HEK293 (cell line): Measurements from ENCODE around the gene TIMM17B.

Experiments used
- FEZF1 ChIP-seq: fragments of 450-650 bp; formaldehyde crosslinking; IDR thresholded peaks from 2 replicates; pipeline ENCODE4 v1.5.1; 2016; ENCODE audit warnings: missing biosample characterization, missing genetic modification characterization
- KLF9 ChIP-seq: fragments of 450-650 bp; formaldehyde crosslinking; IDR thresholded peaks from 2 replicates; pipeline ENCODE4 v1.5.1; 2016; ENCODE audit warnings: missing biosample characterization, missing genetic modification characterization, low read depth
- ZBTB8A ChIP-seq: fragments of 450-650 bp; formaldehyde crosslinking; IDR thresholded peaks from 2 replicates; pipeline ENCODE4 v1.5.1; 2016; ENCODE audit warnings: missing biosample characterization, missing genetic modification characterization
- ZFP3 ChIP-seq: fragments of 450-650 bp; formaldehyde crosslinking; IDR thresholded peaks from 2 replicates; pipeline ENCODE4 v1.5.1; 2016; ENCODE audit warnings: low read depth, missing biosample characterization, missing genetic modification characterization
- ZNF146 ChIP-seq: fragments of 450-650 bp; formaldehyde crosslinking; IDR thresholded peaks from 2 replicates; pipeline ENCODE4 v1.5.1; 2016; ENCODE audit warnings: missing biosample characterization, missing genetic modification characterization
- ZNF2 ChIP-seq: fragments of 450-650 bp; formaldehyde crosslinking; IDR thresholded peaks from 2 replicates; pipeline ENCODE4 v1.5.1; 2016; ENCODE audit warnings: missing biosample characterization, missing genetic modification characterization
- ZNF341 ChIP-seq: fragments of 450-650 bp; formaldehyde crosslinking; IDR thresholded peaks from 2 replicates; pipeline ENCODE4; 2016; ENCODE audit warnings: low read depth, missing biosample characterization, missing genetic modification characterization
- ZNF416 ChIP-seq: fragments of 450-650 bp; formaldehyde crosslinking; IDR thresholded peaks from 2 replicates; pipeline ENCODE4 v1.5.1; 2016; ENCODE audit warnings: missing biosample characterization, missing genetic modification characterization
- ZNF544 ChIP-seq: fragments of 450-650 bp; formaldehyde crosslinking; IDR thresholded peaks from 2 replicates; pipeline ENCODE4 v1.5.0; 2017; ENCODE audit warnings: missing biosample characterization, missing genetic modification characterization
- ZNF548 ChIP-seq: fragments of 450-650 bp; formaldehyde crosslinking; IDR thresholded peaks from 2 replicates; pipeline ENCODE4 v1.5.1; 2016; ENCODE audit warnings: missing biosample characterization, missing genetic modification characterization
- ZNF549 ChIP-seq: fragments of 450-650 bp; IDR thresholded peaks from 2 replicates; pipeline ENCODE4 v1.5.1; 2018; ENCODE audit warnings: missing biosample characterization, missing genetic modification characterization, mild to moderate bottlenecking, inconsistent platforms, moderate library complexity
- ZNF585B ChIP-seq: fragments of 450-650 bp; formaldehyde crosslinking; IDR thresholded peaks from 2 replicates; pipeline ENCODE4 v1.5.1; 2016; ENCODE audit warnings: missing biosample characterization, missing genetic modification characterization
- ZNF600 ChIP-seq: fragments of 450-650 bp; formaldehyde crosslinking; IDR thresholded peaks from 2 replicates; pipeline ENCODE4 v1.5.1; 2016; ENCODE audit warnings: missing biosample characterization, missing genetic modification characterization
- ZNF654 ChIP-seq: fragments of 450-650 bp; formaldehyde crosslinking; IDR thresholded peaks from 2 replicates; pipeline ENCODE4 v1.5.1; 2016; ENCODE audit warnings: low read depth, missing biosample characterization, missing genetic modification characterization
- ZNF660 ChIP-seq: fragments of 450-650 bp; IDR thresholded peaks from 2 replicates; pipeline ENCODE4 v1.5.1; 2018; ENCODE audit warnings: missing biosample characterization, mild to moderate bottlenecking, missing genetic modification characterization
- ZNF701 ChIP-seq: fragments of 450-650 bp; formaldehyde crosslinking; IDR thresholded peaks from 2 replicates; pipeline ENCODE4 v1.5.1; 2016; ENCODE audit warnings: missing biosample characterization, missing genetic modification characterization
- ZNF776 ChIP-seq: fragments of 450-650 bp; formaldehyde crosslinking; IDR thresholded peaks from 2 replicates; pipeline ENCODE4 v1.5.0; 2017; ENCODE audit warnings: missing biosample characterization, missing genetic modification characterization, borderline replicate concordance
- ZNF791 ChIP-seq: fragments of 450-650 bp; formaldehyde crosslinking; IDR thresholded peaks from 2 replicates; pipeline ENCODE4 v1.5.1; 2016; ENCODE audit warnings: missing biosample characterization, missing genetic modification characterization
- TF ChIP-seq, protein P1 (sequence below): fragments of 450-650 bp; formaldehyde crosslinking; IDR thresholded peaks from 2 replicates; pipeline ENCODE4 v1.5.1; 2016; ENCODE audit warnings: missing biosample characterization, missing genetic modification characterization
- TF ChIP-seq, protein P2 (sequence below): fragments of 450-650 bp; formaldehyde crosslinking; IDR thresholded peaks from 2 replicates; pipeline ENCODE4; 2016; ENCODE audit warnings: missing biosample characterization, missing genetic modification characterization
- TF ChIP-seq, protein P3 (sequence below): fragments of 450-650 bp; formaldehyde crosslinking; conservative IDR thresholded peaks from 2 replicates; pipeline ENCODE4 v1.5.1; 2016; ENCODE audit warnings: low read depth, missing biosample characterization, missing genetic modification characterization
- TF ChIP-seq, protein P4 (sequence below): fragments of 450-650 bp; formaldehyde crosslinking; IDR thresholded peaks from 2 replicates; pipeline ENCODE4 v1.5.1; 2016; ENCODE audit warnings: missing biosample characterization, missing genetic modification characterization
- TF ChIP-seq, protein P5 (sequence below): fragments of 450-650 bp; formaldehyde crosslinking; IDR thresholded peaks from 2 replicates; pipeline ENCODE4 v1.5.1; 2017; ENCODE audit warnings: missing biosample characterization, missing genetic modification characterization
- TF ChIP-seq, protein P6 (sequence below): IDR thresholded peaks from 2 replicates; pipeline ENCODE4 v1.6.1; 2011; ENCODE audit warnings: mild to moderate bottlenecking, low read depth, low read length, borderline replicate concordance
- TF ChIP-seq, protein P7 (sequence below): fragments of 450-650 bp; formaldehyde crosslinking; IDR thresholded peaks from 2 replicates; pipeline ENCODE4 v1.5.1; 2016; ENCODE audit warnings: missing biosample characterization, missing genetic modification characterization
- TF ChIP-seq, protein P8 (sequence below): fragments of 450-650 bp; formaldehyde crosslinking; IDR thresholded peaks from 2 replicates; pipeline ENCODE4 v1.5.1; 2016; ENCODE audit warnings: missing biosample characterization, missing genetic modification characterization, low read depth

TIMM17B gene

DNA sequence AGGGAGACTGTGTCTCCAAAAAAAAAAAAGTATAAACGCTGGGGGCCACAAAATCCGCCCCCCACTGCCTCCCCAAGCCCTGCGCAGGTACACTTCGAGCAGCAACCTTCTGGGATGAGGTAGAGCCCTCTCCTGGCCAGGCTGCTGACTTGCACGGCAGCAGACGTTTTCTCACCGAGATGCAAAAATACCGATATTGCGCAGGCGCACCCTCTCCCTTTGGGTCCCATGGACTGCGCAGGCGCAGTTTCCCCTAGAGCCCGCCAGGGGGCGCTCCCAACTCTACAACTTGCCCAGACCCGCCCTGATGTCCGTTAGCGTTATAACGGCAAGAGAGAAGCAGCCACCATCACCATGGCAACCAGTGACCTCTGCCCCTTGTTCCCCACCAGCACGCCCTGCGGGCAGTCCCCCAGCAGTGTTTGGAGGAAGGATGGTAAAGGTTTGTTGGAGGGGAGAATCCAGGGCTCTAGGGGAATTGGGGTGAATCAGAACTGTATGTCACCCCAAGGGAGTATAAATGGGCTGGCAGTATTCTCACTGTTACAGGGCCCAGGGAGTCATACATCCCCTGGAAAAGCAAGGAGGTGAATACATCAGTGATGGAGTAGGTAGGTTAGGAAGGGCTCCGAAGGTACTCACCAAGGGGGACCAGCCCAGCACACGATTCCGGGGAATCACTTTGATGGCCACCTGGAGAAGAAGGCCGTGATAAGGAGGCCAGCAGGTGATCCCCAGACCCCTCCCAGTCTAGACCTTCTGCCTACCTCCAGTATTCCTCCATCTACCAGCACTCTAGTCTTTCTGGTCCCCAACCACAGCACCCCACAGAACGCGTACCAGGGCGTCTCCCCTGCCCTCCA, 19.8 kb upstream of the TIMM17B start (continued):
- TF ChIP-seq, protein P1, sequence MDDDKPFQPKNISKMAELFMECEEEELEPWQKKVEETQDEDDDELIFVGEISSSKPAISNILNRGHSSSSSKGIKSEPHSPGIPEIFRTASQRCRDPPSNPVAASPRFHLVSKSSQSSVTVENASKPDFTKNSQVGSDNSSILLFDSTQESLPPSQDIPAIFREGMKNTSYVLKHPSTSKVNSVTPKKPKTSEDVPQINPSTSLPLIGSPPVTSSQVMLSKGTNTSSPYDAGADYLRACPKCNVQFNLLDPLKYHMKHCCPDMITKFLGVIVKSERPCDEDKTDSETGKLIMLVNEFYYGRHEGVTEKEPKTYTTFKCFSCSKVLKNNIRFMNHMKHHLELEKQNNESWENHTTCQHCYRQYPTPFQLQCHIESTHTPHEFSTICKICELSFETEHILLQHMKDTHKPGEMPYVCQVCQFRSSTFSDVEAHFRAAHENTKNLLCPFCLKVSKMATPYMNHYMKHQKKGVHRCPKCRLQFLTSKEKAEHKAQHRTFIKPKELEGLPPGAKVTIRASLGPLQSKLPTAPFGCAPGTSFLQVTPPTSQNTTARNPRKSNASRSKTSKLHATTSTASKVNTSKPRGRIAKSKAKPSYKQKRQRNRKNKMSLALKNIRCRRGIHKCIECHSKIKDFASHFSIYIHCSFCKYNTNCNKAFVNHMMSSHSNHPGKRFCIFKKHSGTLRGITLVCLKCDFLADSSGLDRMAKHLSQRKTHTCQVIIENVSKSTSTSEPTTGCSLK = no peak
- TF ChIP-seq, protein P2, sequence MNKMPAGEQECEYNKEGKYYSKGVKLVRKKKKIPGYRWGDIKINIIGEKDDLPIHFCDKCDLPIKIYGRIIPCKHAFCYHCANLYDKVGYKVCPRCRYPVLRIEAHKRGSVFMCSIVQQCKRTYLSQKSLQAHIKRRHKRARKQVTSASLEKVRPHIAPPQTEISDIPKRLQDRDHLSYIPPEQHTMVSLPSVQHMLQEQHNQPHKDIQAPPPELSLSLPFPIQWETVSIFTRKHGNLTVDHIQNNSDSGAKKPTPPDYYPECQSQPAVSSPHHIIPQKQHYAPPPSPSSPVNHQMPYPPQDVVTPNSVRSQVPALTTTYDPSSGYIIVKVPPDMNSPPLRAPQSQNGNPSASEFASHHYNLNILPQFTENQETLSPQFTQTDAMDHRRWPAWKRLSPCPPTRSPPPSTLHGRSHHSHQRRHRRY (tag by site-specific recombination) = no peak
- no peak for TF ChIP-seq ZNF548
- TF ChIP-seq, protein P3, sequence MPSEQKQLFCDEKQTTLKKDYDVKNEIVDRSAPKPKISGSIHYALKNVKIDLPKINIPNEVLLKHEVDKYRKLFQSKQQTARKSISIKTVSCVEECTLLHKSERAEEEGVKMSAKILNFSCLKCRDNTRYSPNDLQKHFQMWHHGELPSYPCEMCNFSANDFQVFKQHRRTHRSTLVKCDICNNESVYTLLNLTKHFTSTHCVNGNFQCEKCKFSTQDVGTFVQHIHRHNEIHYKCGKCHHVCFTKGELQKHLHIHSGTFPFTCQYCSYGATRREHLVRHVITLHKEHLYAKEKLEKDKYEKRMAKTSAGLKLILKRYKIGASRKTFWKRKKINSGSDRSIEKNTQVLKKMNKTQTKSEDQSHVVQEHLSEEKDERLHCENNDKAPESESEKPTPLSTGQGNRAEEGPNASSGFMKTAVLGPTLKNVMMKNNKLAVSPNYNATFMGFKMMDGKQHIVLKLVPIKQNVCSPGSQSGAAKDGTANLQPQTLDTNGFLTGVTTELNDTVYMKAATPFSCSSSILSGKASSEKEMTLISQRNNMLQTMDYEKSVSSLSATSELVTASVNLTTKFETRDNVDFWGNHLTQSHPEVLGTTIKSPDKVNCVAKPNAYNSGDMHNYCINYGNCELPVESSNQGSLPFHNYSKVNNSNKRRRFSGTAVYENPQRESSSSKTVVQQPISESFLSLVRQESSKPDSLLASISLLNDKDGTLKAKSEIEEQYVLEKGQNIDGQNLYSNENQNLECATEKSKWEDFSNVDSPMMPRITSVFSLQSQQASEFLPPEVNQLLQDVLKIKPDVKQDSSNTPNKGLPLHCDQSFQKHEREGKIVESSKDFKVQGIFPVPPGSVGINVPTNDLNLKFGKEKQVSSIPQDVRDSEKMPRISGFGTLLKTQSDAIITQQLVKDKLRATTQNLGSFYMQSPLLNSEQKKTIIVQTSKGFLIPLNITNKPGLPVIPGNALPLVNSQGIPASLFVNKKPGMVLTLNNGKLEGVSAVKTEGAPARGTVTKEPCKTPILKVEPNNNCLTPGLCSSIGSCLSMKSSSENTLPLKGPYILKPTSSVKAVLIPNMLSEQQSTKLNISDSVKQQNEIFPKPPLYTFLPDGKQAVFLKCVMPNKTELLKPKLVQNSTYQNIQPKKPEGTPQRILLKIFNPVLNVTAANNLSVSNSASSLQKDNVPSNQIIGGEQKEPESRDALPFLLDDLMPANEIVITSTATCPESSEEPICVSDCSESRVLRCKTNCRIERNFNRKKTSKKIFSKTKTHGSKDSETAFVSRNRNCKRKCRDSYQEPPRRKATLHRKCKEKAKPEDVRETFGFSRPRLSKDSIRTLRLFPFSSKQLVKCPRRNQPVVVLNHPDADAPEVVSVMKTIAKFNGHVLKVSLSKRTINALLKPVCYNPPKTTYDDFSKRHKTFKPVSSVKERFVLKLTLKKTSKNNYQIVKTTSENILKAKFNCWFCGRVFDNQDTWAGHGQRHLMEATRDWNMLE (tag by site-specific recombination) = no peak
- TF ChIP-seq ZNF654 (tag by site-specific recombination) = peak; percentile 66
- TF ChIP-seq ZNF791 (tag by site-specific recombination) = no peak
- TF ChIP-seq, protein P4, sequence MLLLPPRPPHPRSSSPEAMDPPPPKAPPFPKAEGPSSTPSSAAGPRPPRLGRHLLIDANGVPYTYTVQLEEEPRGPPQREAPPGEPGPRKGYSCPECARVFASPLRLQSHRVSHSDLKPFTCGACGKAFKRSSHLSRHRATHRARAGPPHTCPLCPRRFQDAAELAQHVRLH (tag by site-specific recombination) = no peak
- TF ChIP-seq ZNF585B = no peak
- no peak for TF ChIP-seq ZNF549 (tag by site-specific recombination)
- TF ChIP-seq ZNF776 (tag by site-specific recombination) = no peak
- TF ChIP-seq, protein P5, sequence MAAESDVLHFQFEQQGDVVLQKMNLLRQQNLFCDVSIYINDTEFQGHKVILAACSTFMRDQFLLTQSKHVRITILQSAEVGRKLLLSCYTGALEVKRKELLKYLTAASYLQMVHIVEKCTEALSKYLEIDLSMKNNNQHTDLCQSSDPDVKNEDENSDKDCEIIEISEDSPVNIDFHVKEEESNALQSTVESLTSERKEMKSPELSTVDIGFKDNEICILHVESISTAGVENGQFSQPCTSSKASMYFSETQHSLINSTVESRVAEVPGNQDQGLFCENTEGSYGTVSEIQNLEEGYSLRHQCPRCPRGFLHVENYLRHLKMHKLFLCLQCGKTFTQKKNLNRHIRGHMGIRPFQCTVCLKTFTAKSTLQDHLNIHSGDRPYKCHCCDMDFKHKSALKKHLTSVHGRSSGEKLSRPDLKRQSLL (tag by site-specific recombination) = no peak
- TF ChIP-seq, protein P6, sequence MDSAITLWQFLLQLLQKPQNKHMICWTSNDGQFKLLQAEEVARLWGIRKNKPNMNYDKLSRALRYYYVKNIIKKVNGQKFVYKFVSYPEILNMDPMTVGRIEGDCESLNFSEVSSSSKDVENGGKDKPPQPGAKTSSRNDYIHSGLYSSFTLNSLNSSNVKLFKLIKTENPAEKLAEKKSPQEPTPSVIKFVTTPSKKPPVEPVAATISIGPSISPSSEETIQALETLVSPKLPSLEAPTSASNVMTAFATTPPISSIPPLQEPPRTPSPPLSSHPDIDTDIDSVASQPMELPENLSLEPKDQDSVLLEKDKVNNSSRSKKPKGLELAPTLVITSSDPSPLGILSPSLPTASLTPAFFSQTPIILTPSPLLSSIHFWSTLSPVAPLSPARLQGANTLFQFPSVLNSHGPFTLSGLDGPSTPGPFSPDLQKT = no peak
- 0 out of 2 replicates have a peak, but pooled peaks have one; percentile 20 for TF ChIP-seq ZNF146 (tag by site-specific recombination)
- no peak for TF ChIP-seq ZNF416 (tag by site-specific recombination)
- TF ChIP-seq ZNF341 (tag by site-specific recombination) = peak; percentile 69
- TF ChIP-seq, protein P7, sequence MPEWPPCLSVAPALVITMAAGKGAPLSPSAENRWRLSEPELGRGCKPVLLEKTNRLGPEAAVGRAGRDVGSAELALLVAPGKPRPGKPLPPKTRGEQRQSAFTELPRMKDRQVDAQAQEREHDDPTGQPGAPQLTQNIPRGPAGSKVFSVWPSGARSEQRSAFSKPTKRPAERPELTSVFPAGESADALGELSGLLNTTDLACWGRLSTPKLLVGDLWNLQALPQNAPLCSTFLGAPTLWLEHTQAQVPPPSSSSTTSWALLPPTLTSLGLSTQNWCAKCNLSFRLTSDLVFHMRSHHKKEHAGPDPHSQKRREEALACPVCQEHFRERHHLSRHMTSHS (tag by site-specific recombination) = no peak
- no peak for TF ChIP-seq FEZF1 (tag by site-specific recombination)
- TF ChIP-seq ZNF600 (tag by site-specific recombination) = peak; percentile 44; the same call in 1 of the 2 replicates
- TF ChIP-seq KLF9 (tag by site-specific recombination) = no peak
- no peak for TF ChIP-seq ZFP3 (tag by site-specific recombination)
- no peak for TF ChIP-seq ZBTB8A (tag by site-specific recombination)
- no peak for TF ChIP-seq ZNF701 (tag by site-specific recombination)
- no peak for TF ChIP-seq ZNF544 (tag by site-specific recombination)
- peak; percentile 96 for TF ChIP-seq ZNF2 (tag by site-specific recombination)
- TF ChIP-seq, protein P8, sequence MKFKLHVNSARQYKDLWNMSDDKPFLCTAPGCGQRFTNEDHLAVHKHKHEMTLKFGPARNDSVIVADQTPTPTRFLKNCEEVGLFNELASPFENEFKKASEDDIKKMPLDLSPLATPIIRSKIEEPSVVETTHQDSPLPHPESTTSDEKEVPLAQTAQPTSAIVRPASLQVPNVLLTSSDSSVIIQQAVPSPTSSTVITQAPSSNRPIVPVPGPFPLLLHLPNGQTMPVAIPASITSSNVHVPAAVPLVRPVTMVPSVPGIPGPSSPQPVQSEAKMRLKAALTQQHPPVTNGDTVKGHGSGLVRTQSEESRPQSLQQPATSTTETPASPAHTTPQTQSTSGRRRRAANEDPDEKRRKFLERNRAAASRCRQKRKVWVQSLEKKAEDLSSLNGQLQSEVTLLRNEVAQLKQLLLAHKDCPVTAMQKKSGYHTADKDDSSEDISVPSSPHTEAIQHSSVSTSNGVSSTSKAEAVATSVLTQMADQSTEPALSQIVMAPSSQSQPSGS (tag by site-specific recombination) = no peak
- peak; percentile 58; the same call in 1 of the 2 replicates for TF ChIP-seq ZNF660
- TF ChIP-seq, all 188 proteins: peak for 24
